Measurements from ENCODE around the gene MAT2B. TPM values are rescaled to one million over a fixed set of nuclear protein-coding genes. Genes with fewer than 3 reads are reported as not detected.
A peak's percentile ranks its signal among the peaks of the same experiment; 100 is the strongest.

The MAT2B gene
- total and polyA plus RNA-seq, 2 of the 13 experiments (the other 11 are each of a cell fraction or from before 2014, with no cell fraction given), result 20.2 to 37.1 TPM

DNA sequence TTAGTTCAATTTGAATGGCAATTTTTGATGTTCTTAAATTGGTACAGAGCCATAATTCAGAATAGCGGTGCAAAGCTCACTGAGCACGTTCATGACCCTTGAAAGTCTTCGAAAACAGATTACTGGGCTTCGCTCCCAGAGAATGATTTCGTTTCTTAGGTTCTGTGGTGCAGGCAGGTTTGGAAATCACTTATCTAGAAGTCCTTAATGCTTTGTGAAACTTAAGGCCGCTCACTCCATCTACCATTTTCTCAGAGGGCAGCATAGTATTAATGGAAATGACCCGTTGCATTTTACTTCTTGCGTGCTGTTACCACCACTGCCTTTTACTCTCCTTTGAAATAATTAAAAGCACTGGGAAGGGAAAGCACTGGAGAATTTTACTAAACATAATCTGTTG lies 2.9 kb upstream of the MAT2B start:
- FAIRE-seq (no peak), DNase-seq (ENCODE audit: low spot score) (no peak), ATAC-seq (no peak)
- H2AFZ ChIP-seq (ENCODE audit: low read length), result peak overlapping the region; percentile 87
- in situ Hi-C loops (cut with HindIII; ENCODE audit: extremely low pct_ligation_motif_present, low pct_unique_long_range_greater_than_20kb) (no loop called here), intact Hi-C loops (cut with micrococcal nuclease; ENCODE audit: unreplicated experiment) (no loop called here)
- H3K4me1 ChIP-seq (ENCODE audit: insufficient read depth, low read length), result peaks cover 12% of the 10 kb centered on the region
- ChIA-PET CTCF (ENCODE audit: low intra/inter-chr PET ratio, low total read pairs) (interaction anchor here (1.2 to 1.8 kb wide), 2 partner anchors 13 to 28 kb away, joined by 4 to 6 read pairs; no protein-coding TSS in a partner anchor), POLR2A (interaction anchor here (1.2 to 1.3 kb wide), 2 partner anchors 42 to 63 kb away, joined by 3 to 13 read pairs; partner anchors contain the start of genes HMMR and NUDCD2)
- H3K36me3 ChIP-seq (replicated peaks in 1 of 2; ENCODE audit: control insufficient read depth in 1 of 2, insufficient read depth in 2 of 2, low read length in 2 of 2), result no peaks in the 10 kb centered on the region
- H3K27ac ChIP-seq (ENCODE audit: extremely low read length, insufficient read depth, low read length), result no peak overlapping the region
- WGBS (ENCODE audit: low lambda C conversion rate), result 72% methylated on average over 8 of the region's 8 CpGs
- peak overlapping the region; percentile 64 to 99 (median 74); a peak in 5 of 6 replicates for H3K4me3 ChIP-seq (replicated peaks in 1 of 3; ENCODE audit: insufficient read depth in 1 of 3, low read depth in 2 of 3, low read length in 3 of 3)
- no TSS peak for BruUV-seq (replicated peaks)
- TF ChIP-seq FOSL2 (CRISPR knock-in tag; IDR thresholded peaks at IDR 0.05) (no peak), TARDBP (CRISPR knock-in tag; IDR thresholded peaks at IDR 0.05) (no peak)
- peak overlapping the region; percentile 83 for H3K4me2 ChIP-seq (ENCODE audit: low read depth, low read length)
- no peaks in the 10 kb centered on the region for H4K20me1 ChIP-seq (ENCODE audit: insufficient read depth, low read length)
- H3K79me2 ChIP-seq (ENCODE audit: insufficient read depth, low read length), result peaks cover 17% of the 10 kb centered on the region
- H3K27me3 ChIP-seq (ENCODE audit: control insufficient read depth in 1 of 2, insufficient read depth in 2 of 2, low read length in 2 of 2), result no peaks in the 10 kb centered on the region; a peak in 1 of 5 replicates
- no peaks in the 10 kb centered on the region for H3K9me3 ChIP-seq (ENCODE audit: low read length)
- H3K9ac ChIP-seq (ENCODE audit: insufficient read depth, low read depth, low read length), result no peak overlapping the region

DNA sequence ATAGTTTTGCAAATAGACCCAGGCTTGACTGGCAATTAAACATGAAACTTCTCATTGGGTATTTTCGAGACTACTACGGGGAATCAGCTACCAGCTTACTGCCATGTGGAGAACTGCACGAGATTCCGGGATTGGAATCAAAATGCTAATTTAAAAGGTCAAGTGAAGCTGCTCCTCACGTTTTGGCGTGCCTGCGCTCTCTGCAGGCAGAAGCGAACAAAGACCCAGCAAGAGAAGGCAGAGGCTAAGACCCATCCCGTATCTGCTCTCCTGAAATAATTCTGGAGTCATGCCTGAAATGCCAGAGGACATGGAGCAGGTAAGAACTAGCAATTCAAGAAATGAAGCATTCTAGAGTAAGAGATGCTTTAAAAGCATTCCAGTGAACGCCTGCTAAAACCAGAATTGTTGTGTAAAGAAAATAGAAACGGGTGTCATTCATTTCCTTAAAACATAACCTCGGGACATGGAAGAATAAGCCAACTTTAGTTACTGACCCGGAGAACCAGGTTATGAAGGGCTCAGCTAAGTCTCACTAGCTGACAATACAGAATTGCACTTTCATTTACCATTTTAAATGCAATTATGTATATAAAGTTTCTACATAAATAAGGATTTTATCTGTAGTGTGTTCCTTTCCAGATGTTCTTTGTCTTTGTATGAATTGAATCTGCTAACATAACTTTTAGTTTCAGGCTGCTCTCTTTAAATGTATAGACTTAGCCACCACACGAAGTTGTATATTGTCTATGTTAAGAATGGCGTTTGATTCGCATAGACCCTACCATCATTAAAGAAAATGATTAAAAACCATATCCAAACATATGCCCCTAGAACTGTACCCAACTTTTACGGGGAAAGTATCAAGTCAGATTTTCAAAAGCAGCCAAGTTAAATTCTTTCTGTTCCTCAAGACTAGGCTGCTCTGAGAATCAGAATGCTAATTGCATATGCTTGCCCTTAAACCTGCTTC lies 2.0 kb upstream of the MAT2B start:
- Histone ChIP-seq H4K20me1 (ENCODE audit: insufficient read depth, low read length) (no peaks in the 10 kb centered on the region), H3K4me1 (ENCODE audit: insufficient read depth, low read length) (peaks cover 19% of the 10 kb centered on the region), H2AFZ (ENCODE audit: low read length) (peak overlapping the region; percentile 87), H3K27ac (ENCODE audit: extremely low read length, insufficient read depth, low read length) (peak overlapping the region; percentile 0), H3K4me3 (replicated peaks in 1 of 3; ENCODE audit: insufficient read depth in 1 of 3, low read depth in 2 of 3, low read length in 3 of 3) (peak overlapping the region; percentile 64 to 99 (median 74)), H3K4me2 (ENCODE audit: low read depth, low read length) (peak overlapping the region; percentile 83), H3K27me3 (ENCODE audit: control insufficient read depth in 1 of 2, insufficient read depth in 2 of 2, low read length in 2 of 2) (no peaks in the 10 kb centered on the region; a peak in 1 of 5 replicates), H3K36me3 (replicated peaks in 1 of 2; ENCODE audit: control insufficient read depth in 1 of 2, insufficient read depth in 2 of 2, low read length in 2 of 2) (no peaks in the 10 kb centered on the region), H3K79me2 (ENCODE audit: insufficient read depth, low read length) (peaks cover 26% of the 10 kb centered on the region), H3K9ac (ENCODE audit: insufficient read depth, low read depth, low read length) (peak overlapping the region; percentile 85), H3K9me3 (ENCODE audit: low read length) (no peaks in the 10 kb centered on the region)
- 2% methylated on average over 17 of the region's 17 CpGs for WGBS (ENCODE audit: low lambda C conversion rate)
- ChIA-PET CTCF (ENCODE audit: low intra/inter-chr PET ratio, low total read pairs) (interaction anchor here (1.2 to 1.8 kb wide), 2 partner anchors 14 to 29 kb away, joined by 4 to 6 read pairs; no protein-coding TSS in a partner anchor), POLR2A (interaction anchor here (1.2 to 1.3 kb wide), 2 partner anchors 43 to 64 kb away, joined by 3 to 13 read pairs; partner anchors contain the start of genes HMMR and NUDCD2)
- peak; percentile 28 for FAIRE-seq
- peak; percentile 42 for ATAC-seq
- peak; percentile 67 for DNase-seq (ENCODE audit: low spot score)
- intact Hi-C loops (cut with micrococcal nuclease; ENCODE audit: unreplicated experiment) (loop anchor here (1.0 kb wide), 3 partner anchors 14 to 66 kb away; partner anchors contain the start of gene CCNG1), in situ Hi-C loops (cut with HindIII; ENCODE audit: extremely low pct_ligation_motif_present, low pct_unique_long_range_greater_than_20kb) (no loop called here)
- BruUV-seq (replicated peaks), result no TSS peak
- no peak for TF ChIP-seq STAT5B (CRISPR knock-in tag; IDR thresholded peaks at IDR 0.05)
- TF ChIP-seq NCOA1 (CRISPR knock-in tag; IDR thresholded peaks at IDR 0.05), result no peak
- TF ChIP-seq ZNF615 (CRISPR knock-in tag; IDR thresholded peaks at IDR 0.05; ENCODE audit: borderline replicate concordance), result no peak
- TF ChIP-seq, protein P1, sequence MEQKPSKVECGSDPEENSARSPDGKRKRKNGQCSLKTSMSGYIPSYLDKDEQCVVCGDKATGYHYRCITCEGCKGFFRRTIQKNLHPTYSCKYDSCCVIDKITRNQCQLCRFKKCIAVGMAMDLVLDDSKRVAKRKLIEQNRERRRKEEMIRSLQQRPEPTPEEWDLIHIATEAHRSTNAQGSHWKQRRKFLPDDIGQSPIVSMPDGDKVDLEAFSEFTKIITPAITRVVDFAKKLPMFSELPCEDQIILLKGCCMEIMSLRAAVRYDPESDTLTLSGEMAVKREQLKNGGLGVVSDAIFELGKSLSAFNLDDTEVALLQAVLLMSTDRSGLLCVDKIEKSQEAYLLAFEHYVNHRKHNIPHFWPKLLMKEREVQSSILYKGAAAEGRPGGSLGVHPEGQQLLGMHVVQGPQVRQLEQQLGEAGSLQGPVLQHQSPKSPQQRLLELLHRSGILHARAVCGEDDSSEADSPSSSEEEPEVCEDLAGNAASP (CRISPR knock-in tag; IDR thresholded peaks at IDR 0.05; ENCODE audit: borderline replicate concordance), result 0 out of 2 replicates have a peak, but pooled peaks have one; percentile 7
- TF ChIP-seq ZNF547 (CRISPR knock-in tag; IDR thresholded peaks at IDR 0.05), result 0 out of 2 replicates have a peak, but pooled peaks have one; percentile 42
- no peak for TF ChIP-seq KLF12 (CRISPR knock-in tag; IDR thresholded peaks at IDR 0.05; ENCODE audit: borderline replicate concordance)
- TF ChIP-seq, protein P2, sequence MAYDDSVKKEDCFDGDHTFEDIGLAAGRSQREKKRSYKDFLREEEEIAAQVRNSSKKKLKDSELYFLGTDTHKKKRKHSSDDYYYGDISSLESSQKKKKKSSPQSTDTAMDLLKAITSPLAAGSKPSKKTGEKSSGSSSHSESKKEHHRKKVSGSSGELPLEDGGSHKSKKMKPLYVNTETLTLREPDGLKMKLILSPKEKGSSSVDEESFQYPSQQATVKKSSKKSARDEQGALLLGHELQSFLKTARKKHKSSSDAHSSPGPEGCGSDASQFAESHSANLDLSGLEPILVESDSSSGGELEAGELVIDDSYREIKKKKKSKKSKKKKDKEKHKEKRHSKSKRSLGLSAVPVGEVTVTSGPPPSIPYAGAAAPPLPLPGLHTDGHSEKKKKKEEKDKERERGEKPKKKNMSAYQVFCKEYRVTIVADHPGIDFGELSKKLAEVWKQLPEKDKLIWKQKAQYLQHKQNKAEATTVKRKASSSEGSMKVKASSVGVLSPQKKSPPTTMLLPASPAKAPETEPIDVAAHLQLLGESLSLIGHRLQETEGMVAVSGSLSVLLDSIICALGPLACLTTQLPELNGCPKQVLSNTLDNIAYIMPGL (CRISPR knock-in tag; IDR thresholded peaks at IDR 0.05; ENCODE audit: borderline replicate concordance in 1 of 2, low read depth in 1 of 2), result peak in 1 of 2 experiments; percentile 44; a peak in 1 of 4 replicates
- no peak for TF ChIP-seq ZNF337 (CRISPR knock-in tag; IDR thresholded peaks at IDR 0.05; ENCODE audit: borderline replicate concordance, low read depth)
- TF ChIP-seq ESRRA (CRISPR knock-in tag; IDR thresholded peaks at IDR 0.05; ENCODE audit: low read depth), result no peak
- 0 out of 2 replicates have a peak, but pooled peaks have one; percentile 21 for TF ChIP-seq RAD21 (CRISPR knock-in tag; IDR thresholded peaks at IDR 0.05)
